HL-60 (cell line): Measurements from ENCODE around the gene KHDC4.
"Not testable (repeated sequence)": the region's sequence is repeated elsewhere in the genome, so short reads cannot be mapped to it uniquely, and the experiment has no call there.

Experiments used
- GABPA ChIP-seq: IDR thresholded peaks from 2 replicates; pipeline ENCODE4 v1.6.1; 2012; ENCODE audit warnings: low read depth
- TF ChIP-seq, protein P1 (sequence below): IDR thresholded peaks from one replicate; pipeline ENCODE4 v1.5.1; 2011; ENCODE audit warnings: low read length, control low read depth, inconsistent platforms; ENCODE audit not compliant: insufficient read depth

DNA sequence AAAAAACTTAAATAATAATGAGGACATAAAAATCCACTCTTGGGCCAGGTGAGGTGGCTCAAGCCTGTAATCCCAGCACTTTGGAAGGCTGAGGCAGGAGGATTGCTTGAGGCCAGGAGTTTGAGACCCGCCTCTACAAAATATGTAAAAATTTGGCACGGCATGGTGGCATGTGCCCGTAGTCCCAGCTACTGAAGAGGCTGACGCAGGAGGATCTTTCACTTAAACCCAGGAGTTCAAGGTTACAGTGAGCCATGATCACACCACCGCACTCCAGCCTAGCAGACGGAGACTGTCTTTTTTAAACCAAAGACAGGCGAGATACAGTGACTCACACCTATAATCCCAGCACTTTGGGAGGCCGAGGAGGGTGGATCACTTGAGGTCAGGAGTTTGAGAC lies 37.7 kb downstream of the KHDC4 start:
- TF ChIP-seq, protein P1, sequence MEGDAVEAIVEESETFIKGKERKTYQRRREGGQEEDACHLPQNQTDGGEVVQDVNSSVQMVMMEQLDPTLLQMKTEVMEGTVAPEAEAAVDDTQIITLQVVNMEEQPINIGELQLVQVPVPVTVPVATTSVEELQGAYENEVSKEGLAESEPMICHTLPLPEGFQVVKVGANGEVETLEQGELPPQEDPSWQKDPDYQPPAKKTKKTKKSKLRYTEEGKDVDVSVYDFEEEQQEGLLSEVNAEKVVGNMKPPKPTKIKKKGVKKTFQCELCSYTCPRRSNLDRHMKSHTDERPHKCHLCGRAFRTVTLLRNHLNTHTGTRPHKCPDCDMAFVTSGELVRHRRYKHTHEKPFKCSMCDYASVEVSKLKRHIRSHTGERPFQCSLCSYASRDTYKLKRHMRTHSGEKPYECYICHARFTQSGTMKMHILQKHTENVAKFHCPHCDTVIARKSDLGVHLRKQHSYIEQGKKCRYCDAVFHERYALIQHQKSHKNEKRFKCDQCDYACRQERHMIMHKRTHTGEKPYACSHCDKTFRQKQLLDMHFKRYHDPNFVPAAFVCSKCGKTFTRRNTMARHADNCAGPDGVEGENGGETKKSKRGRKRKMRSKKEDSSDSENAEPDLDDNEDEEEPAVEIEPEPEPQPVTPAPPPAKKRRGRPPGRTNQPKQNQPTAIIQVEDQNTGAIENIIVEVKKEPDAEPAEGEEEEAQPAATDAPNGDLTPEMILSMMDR, result not testable (repeated sequence)
- TF ChIP-seq GABPA, result not testable (repeated sequence)
